PC-9 (cell line): ENCODE results near the gene CDHR5. TPM values are rescaled to one million over a fixed set of nuclear protein-coding genes. Genes with fewer than 3 reads are reported as not detected.

Source experiments
- BruUV-seq: library from RNA; stranded (reverse); fragments of 400-500 nt; replicated peaks from 2 replicates; lab custom pipeline; 2021; lab: Mats Ljungman, UMichigan
- CTCF ChIA-PET: fragments of 300-600 bp; sonication (Branson Sonifier 250); formaldehyde crosslinking; loops from one replicate; lab custom pipeline; 2022; ENCODE audit warnings: antibody characterized with exemption; lab: Charles Lee
- POLR2A ChIA-PET: fragments of 300-600 bp; sonication (Branson Sonifier 250); formaldehyde crosslinking; loops from one replicate; lab custom pipeline; 2022; ENCODE audit warnings: antibody characterized with exemption; ENCODE audit not compliant: unreplicated experiment; lab: Charles Lee
- DNase-seq, 2 experiments: peaks; one replicate each; pipeline versions ENCODE4 v3.0.0 to v3.0.0-alpha.2; 2015 to 2022; ENCODE audit warnings: mixed read lengths in 1 of 2
- H2AFZ ChIP-seq: fragments of 200-600 bp; sonication (generic); 2 replicates; pipeline ENCODE4 v1.8.1; 2017; ENCODE audit warnings: antibody characterized with exemption
- H3F3A ChIP-seq: fragments of 200-600 bp; sonication (generic); 2 replicates; pipeline ENCODE4 v1.8.1; 2017; ENCODE audit warnings: antibody characterized with exemption, mild to moderate bottlenecking, low read depth; ENCODE audit not compliant: insufficient read depth
- H3K27ac ChIP-seq: fragments of 200-600 bp; sonication (generic); 2 replicates; pipeline ENCODE4 v1.6.1; 2016; ENCODE audit warnings: mixed run types
- H3K27me3 ChIP-seq: fragments of 200-600 bp; sonication (generic); 2 replicates; pipeline ENCODE4 v1.6.1; 2016; ENCODE audit warnings: low read depth, mixed run types; ENCODE audit not compliant: insufficient read depth
- H3K36me3 ChIP-seq: fragments of 200-600 bp; sonication (generic); 2 replicates; pipeline ENCODE4 v1.6.1; 2016; ENCODE audit warnings: low read depth, mixed run types
- H3K4me1 ChIP-seq: fragments of 200-600 bp; sonication (generic); replicated peaks from 2 replicates; pipeline ENCODE4 v1.6.1; 2016; ENCODE audit warnings: mixed run types; ENCODE audit not compliant: insufficient read depth
- H3K4me2 ChIP-seq: fragments of 200-600 bp; sonication (generic); 2 replicates; pipeline ENCODE4 v1.6.1; 2017; ENCODE audit warnings: mixed run types
- H3K4me3 ChIP-seq: fragments of 200-600 bp; sonication (generic); 2 replicates; pipeline ENCODE4 v1.6.1; 2016; ENCODE audit warnings: mixed run types
- H3K79me2 ChIP-seq: fragments of 200-600 bp; sonication (generic); 2 replicates; pipeline ENCODE4 v1.6.1; 2017; ENCODE audit warnings: low read depth, mixed run types
- H3K9me2 ChIP-seq: fragments of 200-600 bp; sonication (generic); 2 replicates; pipeline ENCODE4 v1.8.1; 2017; ENCODE audit warnings: mild to moderate bottlenecking; ENCODE audit not compliant: insufficient read depth
- H3K9me3 ChIP-seq: fragments of 200-600 bp; sonication (generic); 2 replicates; pipeline ENCODE4 v1.8.1; 2016; ENCODE audit warnings: low read depth; ENCODE audit not compliant: insufficient read depth
- H4K20me1 ChIP-seq: fragments of 200-600 bp; sonication (generic); 2 replicates; pipeline ENCODE4 v1.8.1; 2017; ENCODE audit not compliant: insufficient read depth
- CTCF ChIP-seq: fragments of 200-600 bp; sonication (generic); conservative IDR thresholded peaks from 2 replicates; pipeline ENCODE4 v1.6.1; 2017; ENCODE audit warnings: mixed run types, antibody characterized with exemption, mild to moderate bottlenecking, moderate library complexity
- EZH2 ChIP-seq: fragments of 200-600 bp; sonication (generic); IDR thresholded peaks from 2 replicates; pipeline ENCODE4 v1.8.0; 2017; ENCODE audit warnings: antibody characterized with exemption, low read depth
- intact Hi-C: fragments of 100-400 bp; cut with micrococcal nuclease; formaldehyde crosslinking; loops from one replicate; pipeline ENCODE4 v1.10.0; 2022; ENCODE audit not compliant: unreplicated experiment
- total RNA-seq: library from RNA; stranded (reverse); gene quantifications from 2 replicates; pipeline ENCODE4 v1.2.3, GENCODE V29; 2021

CDHR5 gene
- total RNA-seq, 1 experiment from 2014 or later, result not detected

DNA sequence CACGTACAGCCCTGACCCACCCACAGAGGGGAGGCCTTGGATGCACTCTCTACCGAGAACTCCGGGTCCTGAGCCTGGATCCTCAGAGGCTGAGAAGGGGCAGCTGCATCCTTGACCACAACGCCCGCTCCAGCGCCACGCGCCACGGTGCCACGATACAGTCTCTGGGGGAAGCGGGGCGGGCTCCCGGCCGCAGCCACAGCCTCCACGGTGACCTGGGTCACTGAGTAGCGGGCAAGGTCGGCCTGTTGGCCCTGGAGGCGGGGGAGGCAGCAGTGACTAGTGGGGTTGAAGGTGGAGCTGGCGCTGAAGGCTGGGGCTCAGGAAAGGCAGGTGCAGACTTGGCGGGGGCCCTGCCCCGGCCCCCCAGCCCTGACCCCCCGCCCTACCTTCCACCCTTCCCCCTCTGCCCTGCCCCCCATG, 5.1 kb downstream of the CDHR5 start:
- TF ChIP-seq CTCF (no peak), EZH2 (no peak)
- Histone ChIP-seq H2AFZ (no peak overlapping the region), H3K9me2 (no peaks in the 10 kb centered on the region), H3K27ac (no peak overlapping the region), H3K36me3 (no peaks in the 10 kb centered on the region), H3F3A (peaks cover 4% of the 10 kb centered on the region; the same call in 1 of the 2 replicates), H3K79me2 (no peaks in the 10 kb centered on the region), H3K4me3 (no peak overlapping the region), H3K4me2 (no peak overlapping the region), H3K27me3 (no peaks in the 10 kb centered on the region), H4K20me1 (no peaks in the 10 kb centered on the region), H3K9me3 (no peaks in the 10 kb centered on the region), H3K4me1 (no peaks in the 10 kb centered on the region)
- ChIA-PET CTCF (no interaction called here), POLR2A (no interaction called here)
- intact Hi-C loops, result loop anchor here (1.0 kb wide), 1 partner anchor 7 kb away; no protein-coding TSS in a partner anchor
- DNase-seq, result no peak
- no TSS peak for BruUV-seq

DNA sequence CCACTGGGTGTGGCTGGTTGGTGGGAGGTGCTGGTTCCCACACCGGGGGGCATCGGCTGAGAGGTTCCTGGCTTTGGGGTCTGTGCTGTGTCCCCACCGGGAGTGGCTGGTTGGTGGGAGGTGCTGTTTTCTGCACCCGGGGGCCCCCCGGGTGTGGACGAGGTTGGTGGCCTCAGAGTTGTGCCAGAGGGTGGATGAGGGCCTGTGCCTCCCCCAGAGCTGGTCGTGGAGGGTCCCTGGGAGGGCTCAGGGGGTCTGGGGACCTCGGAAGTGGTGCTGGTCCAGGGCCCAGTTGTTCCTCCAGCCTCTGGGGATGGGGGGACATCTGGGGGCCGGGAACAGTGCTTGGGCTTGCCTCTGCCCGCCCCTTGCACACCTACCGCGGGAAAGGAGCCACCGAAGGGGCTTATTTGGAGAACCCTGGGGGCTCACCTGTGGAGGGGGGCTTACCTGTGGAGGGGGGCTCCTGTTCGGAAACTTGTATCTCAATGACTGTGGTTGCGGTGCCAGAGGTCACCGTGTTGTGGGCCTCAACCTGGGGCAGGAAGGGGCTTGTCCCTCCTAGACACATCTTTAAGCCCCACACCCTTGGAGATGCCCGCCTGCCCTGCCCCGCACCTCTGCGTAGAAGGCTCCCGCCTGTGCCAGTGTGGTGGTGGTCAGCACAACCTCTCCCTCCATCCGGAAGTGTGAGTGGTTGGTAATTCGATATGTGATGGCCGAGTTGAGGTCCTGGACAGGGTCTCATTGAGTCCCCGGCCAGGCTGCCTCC, 5.7 kb downstream of the CDHR5 start:
- no peaks in the 10 kb centered on the region for H3K27me3 ChIP-seq
- no peaks in the 10 kb centered on the region for H3K79me2 ChIP-seq
- H3K4me3 ChIP-seq, result no peak overlapping the region
- intact Hi-C loops, result no loop called here
- no peaks in the 10 kb centered on the region for H3K9me2 ChIP-seq
- H3F3A ChIP-seq, result peaks cover 4% of the 10 kb centered on the region; the same call in 1 of the 2 replicates
- CTCF ChIA-PET, result no interaction called here
- H3K27ac ChIP-seq, result no peak overlapping the region
- TF ChIP-seq EZH2 (no peak), CTCF (no peak)
- no peak overlapping the region for H2AFZ ChIP-seq
- H3K36me3 ChIP-seq, result no peaks in the 10 kb centered on the region
- H3K4me1 ChIP-seq, result no peaks in the 10 kb centered on the region
- no peaks in the 10 kb centered on the region for H3K9me3 ChIP-seq
- DNase-seq, result no peak
- no TSS peak for BruUV-seq
- H4K20me1 ChIP-seq, result no peaks in the 10 kb centered on the region
- H3K4me2 ChIP-seq, result no peak overlapping the region
- POLR2A ChIA-PET, result no interaction called here

DNA sequence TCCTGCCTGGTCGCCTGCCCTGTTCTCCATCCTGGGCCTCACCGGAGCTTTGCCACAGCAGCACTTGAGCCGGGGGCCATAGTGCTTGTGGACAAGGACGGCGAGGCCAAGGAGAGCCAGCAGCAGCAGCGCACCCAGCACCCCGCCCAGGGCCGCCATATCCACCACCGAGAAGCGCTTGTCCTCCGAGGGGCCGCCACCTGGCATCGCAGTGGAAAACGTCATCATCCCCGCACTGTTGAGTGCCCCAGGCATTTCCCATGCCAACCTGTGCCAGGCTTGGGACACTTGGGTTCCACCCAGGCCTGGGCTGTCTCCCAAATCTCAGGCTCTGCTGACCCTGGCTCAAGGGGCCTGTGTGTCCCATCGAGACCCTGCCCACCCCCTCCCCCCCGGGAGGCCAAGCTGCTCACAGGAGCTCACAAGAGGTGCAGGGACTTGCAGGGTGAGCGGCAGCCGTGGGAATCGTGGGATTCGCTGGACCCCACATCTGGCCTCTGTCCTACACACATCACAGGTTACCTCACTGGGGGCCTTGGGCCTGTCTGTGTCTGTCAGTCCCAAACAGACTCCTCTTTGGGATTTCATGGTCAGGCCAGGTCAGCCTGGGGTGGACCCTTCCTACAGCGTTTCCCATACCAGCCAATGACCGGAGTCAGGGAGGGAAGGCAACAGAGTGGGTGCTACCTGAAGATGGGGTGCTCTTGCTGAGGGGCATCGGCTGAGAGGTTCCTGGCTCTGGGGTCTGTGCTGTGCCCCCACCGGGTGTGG, 6.7 kb downstream of the CDHR5 start:
- intact Hi-C loops, result no loop called here
- TF ChIP-seq EZH2, result no peak
- no peak for TF ChIP-seq CTCF
- H3K27me3 ChIP-seq, result no peaks in the 10 kb centered on the region
- no peak overlapping the region for H3K27ac ChIP-seq
- H3K4me1 ChIP-seq, result no peaks in the 10 kb centered on the region
- ChIA-PET POLR2A (no interaction called here), CTCF (interaction anchor here (0.6 kb wide), 1 partner anchor 42 kb away, joined by 3 read pairs; no protein-coding TSS in a partner anchor)
- H3K36me3 ChIP-seq, result no peaks in the 10 kb centered on the region
- H4K20me1 ChIP-seq, result peaks cover 2% of the 10 kb centered on the region
- DNase-seq, result no peak
- H3K9me2 ChIP-seq, result no peaks in the 10 kb centered on the region
- H3F3A ChIP-seq, result peaks cover 4% of the 10 kb centered on the region; the same call in 1 of the 2 replicates
- no peak overlapping the region for H3K4me3 ChIP-seq
- no TSS peak for BruUV-seq
- no peak overlapping the region for H3K4me2 ChIP-seq
- no peaks in the 10 kb centered on the region for H3K9me3 ChIP-seq
- H2AFZ ChIP-seq, result no peak overlapping the region
- H3K79me2 ChIP-seq, result no peaks in the 10 kb centered on the region
